ENCODE data around the gene KRT16. TPM values are rescaled to one million over a fixed set of nuclear protein-coding genes. Genes with fewer than 3 reads are reported as not detected.
"Not testable (repeated sequence)": the region's sequence is repeated elsewhere in the genome, so short reads cannot be mapped to it uniquely, and the experiment has no call there.

Gene KRT16
- total and polyA plus RNA-seq, 10 of the 15 experiments (the other 5 are each of a cell fraction or from before 2014, with no cell fraction given), result 0.07 TPM; not detected in 9

DNA sequence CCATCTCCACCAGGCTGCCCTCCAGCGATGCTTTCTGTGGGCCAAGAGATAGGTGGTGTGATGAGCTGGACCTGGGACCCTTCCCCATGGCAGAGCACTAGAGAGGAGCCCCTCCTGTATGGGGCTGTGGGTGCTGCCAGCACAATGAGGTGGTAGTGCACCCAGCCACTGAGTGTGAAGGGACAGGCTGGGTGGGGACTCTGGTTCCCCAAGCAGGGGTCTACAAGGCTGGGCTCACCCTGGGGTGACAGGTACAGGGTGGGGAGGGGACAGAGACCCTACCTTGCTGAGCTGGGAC lies 15.5 kb upstream of the KRT16 start:
- H3K4me2 ChIP-seq (ENCODE audit: control insufficient read depth, insufficient read depth); H4K20me1 ChIP-seq (ENCODE audit: control insufficient read depth, insufficient read depth); DNase-seq (ENCODE audit: low read depth, low spot score); H2AFZ ChIP-seq (ENCODE audit: control insufficient read depth, low read depth, low read length); H3K79me2 ChIP-seq (ENCODE audit: control insufficient read depth, insufficient read depth, low read length); H3K36me3 ChIP-seq (ENCODE audit: control insufficient read depth in 2 of 2, insufficient read depth in 2 of 2, low read length in 1 of 2); ATAC-seq; BruUV-seq (replicated peaks); H3K4me3 ChIP-seq; in situ Hi-C loops (cut with MboI); SMC1A ChIA-PET (ENCODE audit: uncharacterized antibody, unreplicated experiment); H3K4me1 ChIP-seq (ENCODE audit: control insufficient read depth, insufficient read depth, low read length); H3K27me3 ChIP-seq (replicated peaks in 1 of 2; ENCODE audit: control insufficient read depth in 2 of 2, insufficient read depth in 2 of 2, low read length in 1 of 2); RAD21 ChIA-PET (ENCODE audit: unreplicated experiment); H3K9ac ChIP-seq (ENCODE audit: control insufficient read depth, insufficient read depth, low read length); FAIRE-seq; intact Hi-C loops (cut with micrococcal nuclease; ENCODE audit: unreplicated experiment); H3K9me3 ChIP-seq (replicated peaks; ENCODE audit: control insufficient read depth, insufficient read depth, low read length); H3K27ac ChIP-seq (ENCODE audit: control insufficient read depth, insufficient read depth); POLR2A ChIA-PET: not testable (repeated sequence)
- WGBS (ENCODE audit: insufficient coverage, insufficient replicate concordance, low lambda C conversion rate, missing lambda C conversion rate), result 6% methylated on average over 1 of the region's 1 CpG
- CTCF ChIA-PET, result interaction anchor here (0.7 kb wide), 1 partner anchor 63 kb away, joined by 3 read pairs; no protein-coding TSS in a partner anchor

GRCh38 chr17:41627316-41628072 lies 14.9 kb upstream of the KRT16 start:
- H3K79me2 ChIP-seq (ENCODE audit: control insufficient read depth, insufficient read depth, low read length), result no peaks in the 10 kb centered on the region
- RAD21 ChIA-PET (ENCODE audit: unreplicated experiment), result no interaction called here
- TF ChIP-seq GATAD2B (conservative IDR thresholded peaks at IDR 0.05; ENCODE audit: low read depth) (no peak), CHD4 (IDR thresholded peaks at IDR 0.05) (no peak), ZBTB4 (CRISPR knock-in tag; IDR thresholded peaks at IDR 0.05) (no peak), NFYA (IDR thresholded peaks at IDR 0.05; ENCODE audit: borderline replicate concordance, low read depth, low read length) (no peak), RFX5 (IDR thresholded peaks at IDR 0.05; ENCODE audit: low read depth, low read length) (no peak), POU2F2 (IDR thresholded peaks at IDR 0.05; ENCODE audit: borderline replicate concordance, low read depth, low read length) (no peak), HCFC1 (IDR thresholded peaks at IDR 0.05; ENCODE audit: low read length) (no peak), TAF1 (IDR thresholded peaks at IDR 0.05; ENCODE audit: borderline replicate concordance, low read depth, low read length) (no peak)
- TF ChIP-seq, protein P1, sequence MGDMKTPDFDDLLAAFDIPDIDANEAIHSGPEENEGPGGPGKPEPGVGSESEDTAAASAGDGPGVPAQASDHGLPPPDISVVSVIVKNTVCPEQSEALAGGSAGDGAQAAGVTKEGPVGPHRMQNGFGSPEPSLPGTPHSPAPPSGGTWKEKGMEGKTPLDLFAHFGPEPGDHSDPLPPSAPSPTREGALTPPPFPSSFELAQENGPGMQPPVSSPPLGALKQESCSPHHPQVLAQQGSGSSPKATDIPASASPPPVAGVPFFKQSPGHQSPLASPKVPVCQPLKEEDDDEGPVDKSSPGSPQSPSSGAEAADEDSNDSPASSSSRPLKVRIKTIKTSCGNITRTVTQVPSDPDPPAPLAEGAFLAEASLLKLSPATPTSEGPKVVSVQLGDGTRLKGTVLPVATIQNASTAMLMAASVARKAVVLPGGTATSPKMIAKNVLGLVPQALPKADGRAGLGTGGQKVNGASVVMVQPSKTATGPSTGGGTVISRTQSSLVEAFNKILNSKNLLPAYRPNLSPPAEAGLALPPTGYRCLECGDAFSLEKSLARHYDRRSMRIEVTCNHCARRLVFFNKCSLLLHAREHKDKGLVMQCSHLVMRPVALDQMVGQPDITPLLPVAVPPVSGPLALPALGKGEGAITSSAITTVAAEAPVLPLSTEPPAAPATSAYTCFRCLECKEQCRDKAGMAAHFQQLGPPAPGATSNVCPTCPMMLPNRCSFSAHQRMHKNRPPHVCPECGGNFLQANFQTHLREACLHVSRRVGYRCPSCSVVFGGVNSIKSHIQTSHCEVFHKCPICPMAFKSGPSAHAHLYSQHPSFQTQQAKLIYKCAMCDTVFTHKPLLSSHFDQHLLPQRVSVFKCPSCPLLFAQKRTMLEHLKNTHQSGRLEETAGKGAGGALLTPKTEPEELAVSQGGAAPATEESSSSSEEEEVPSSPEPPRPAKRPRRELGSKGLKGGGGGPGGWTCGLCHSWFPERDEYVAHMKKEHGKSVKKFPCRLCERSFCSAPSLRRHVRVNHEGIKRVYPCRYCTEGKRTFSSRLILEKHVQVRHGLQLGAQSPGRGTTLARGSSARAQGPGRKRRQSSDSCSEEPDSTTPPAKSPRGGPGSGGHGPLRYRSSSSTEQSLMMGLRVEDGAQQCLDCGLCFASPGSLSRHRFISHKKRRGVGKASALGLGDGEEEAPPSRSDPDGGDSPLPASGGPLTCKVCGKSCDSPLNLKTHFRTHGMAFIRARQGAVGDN (IDR thresholded peaks at IDR 0.05), result no peak
- TF ChIP-seq, protein P2, sequence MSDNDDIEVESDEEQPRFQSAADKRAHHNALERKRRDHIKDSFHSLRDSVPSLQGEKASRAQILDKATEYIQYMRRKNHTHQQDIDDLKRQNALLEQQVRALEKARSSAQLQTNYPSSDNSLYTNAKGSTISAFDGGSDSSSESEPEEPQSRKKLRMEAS (IDR thresholded peaks at IDR 0.05; ENCODE audit: low read depth, low read length), result no peak

More at GRCh38 chr17:41627316-41628072, 14.9 kb upstream of the KRT16 start:
- Histone ChIP-seq H3K4me1 (ENCODE audit: control insufficient read depth, insufficient read depth, low read length) (no peaks in the 10 kb centered on the region), H3K9ac (ENCODE audit: control insufficient read depth, insufficient read depth, low read length) (no peak overlapping the region), H3K36me3 (ENCODE audit: control insufficient read depth in 2 of 2, insufficient read depth in 2 of 2, low read length in 1 of 2) (no peaks in the 10 kb centered on the region), H3K27ac (ENCODE audit: control insufficient read depth, insufficient read depth) (no peak overlapping the region), H2AFZ (ENCODE audit: control insufficient read depth, low read depth, low read length) (no peak overlapping the region), H3K4me3 (no peak overlapping the region), H3K4me2 (ENCODE audit: control insufficient read depth, insufficient read depth) (no peak overlapping the region), H3K27me3 (replicated peaks in 1 of 2; ENCODE audit: control insufficient read depth in 2 of 2, insufficient read depth in 2 of 2, low read length in 1 of 2) (no peaks in the 10 kb centered on the region; a peak in 1 of 4 replicates), H4K20me1 (ENCODE audit: control insufficient read depth, insufficient read depth) (no peaks in the 10 kb centered on the region), H3K9me3 (replicated peaks; ENCODE audit: control insufficient read depth, insufficient read depth, low read length) (no peaks in the 10 kb centered on the region; the same call in 2 of the 3 replicates)
- intact Hi-C loops (cut with micrococcal nuclease; ENCODE audit: unreplicated experiment), result no loop called here
- DNase-seq (ENCODE audit: low read depth, low spot score) (no peak), ATAC-seq (no peak), FAIRE-seq (no peak)
- POLR2A ChIA-PET, result no interaction called here
- 35% methylated on average over 22 of the region's 23 CpGs for WGBS (ENCODE audit: insufficient coverage, insufficient replicate concordance, low lambda C conversion rate, missing lambda C conversion rate)
- SMC1A ChIA-PET (ENCODE audit: uncharacterized antibody, unreplicated experiment), result no interaction called here
- in situ Hi-C loops (cut with MboI), result no loop called here
- CTCF ChIA-PET, result interaction anchor here (0.7 kb wide), 1 partner anchor 62 kb away, joined by 3 read pairs; no protein-coding TSS in a partner anchor
- BruUV-seq (replicated peaks), result no TSS peak
